ENCODE results near the gene C14orf180. TPM values are rescaled to one million over a fixed set of nuclear protein-coding genes. Genes with fewer than 3 reads are reported as not detected.

Gene C14orf180
- total and polyA plus RNA-seq, 4 donors = 0.12 to 0.48 (median 0.30) TPM

- peaks cover 0 to 3% (median 0%) of the 10 kb centered on the region in 4 donors for H3K9me3 ChIP-seq (ENCODE audit: control insufficient read depth in 4 of 4, insufficient read depth in 3 of 4, low read length in 3 of 4)
- H3K4me1 ChIP-seq (ENCODE audit: control insufficient read depth in 5 of 5, insufficient read depth in 5 of 5, low read length in 5 of 5) = peaks cover 0 to 20% (median 0%) of the 10 kb centered on the region in 5 donors
- no peak overlapping the region for H3K27ac ChIP-seq (ENCODE audit: low read depth in 1 of 2, low read length in 1 of 2)
- DNase-seq = no peak
- no peak overlapping the region for H3K4me3 ChIP-seq
- H3K36me3 ChIP-seq (ENCODE audit: control insufficient read depth in 4 of 4, insufficient read depth in 4 of 4, low read length in 4 of 4) = no peaks in the 10 kb centered on the region
- 35 to 45% methylated on average over 15 of the region's 15 CpGs for WGBS, 2 donors
- peaks cover 0 to 13% (median 3%) of the 10 kb centered on the region in 3 donors for H3K27me3 ChIP-seq (ENCODE audit: control insufficient read depth in 3 of 3, insufficient read depth in 3 of 3, low read length in 2 of 3)
- no peak overlapping the region for H3K9ac ChIP-seq (ENCODE audit: insufficient read depth in 1 of 2, low read length in 2 of 2)
- ATAC-seq (ENCODE audit: insufficient read depth, low FRiP score) = no peak
- TF ChIP-seq CTCF (IDR thresholded peaks at IDR 0.05; ENCODE audit: control extremely low read depth, extremely low read depth) = no peak
Measured at GRCh38 chr14:104548802-104549535, 30.6 kb upstream of the C14orf180 start.

- Histone ChIP-seq H3K9ac (ENCODE audit: insufficient read depth in 1 of 2, low read length in 2 of 2) (no peak overlapping the region), H3K4me3 (no peak overlapping the region), H3K27me3 (ENCODE audit: control insufficient read depth in 3 of 3, insufficient read depth in 3 of 3, low read length in 2 of 3) (peaks cover 0 to 8% (median 2%) of the 10 kb centered on the region in 3 donors), H3K9me3 (ENCODE audit: control insufficient read depth in 4 of 4, insufficient read depth in 3 of 4, low read length in 3 of 4) (peaks cover 0 to 3% (median 0%) of the 10 kb centered on the region in 4 donors), H3K36me3 (ENCODE audit: control insufficient read depth in 4 of 4, insufficient read depth in 4 of 4, low read length in 4 of 4) (no peaks in the 10 kb centered on the region), H3K4me1 (ENCODE audit: control insufficient read depth in 5 of 5, insufficient read depth in 5 of 5, low read length in 5 of 5) (peaks cover 0 to 27% (median 0%) of the 10 kb centered on the region in 5 donors), H3K27ac (ENCODE audit: low read depth in 1 of 2, low read length in 1 of 2) (no peak overlapping the region)
- no peak for TF ChIP-seq CTCF (IDR thresholded peaks at IDR 0.05; ENCODE audit: control extremely low read depth, extremely low read depth)
- DNase-seq (no peak), ATAC-seq (ENCODE audit: insufficient read depth, low FRiP score) (no peak)
- 82 to 90% methylated on average over 8 of the region's 8 CpGs for WGBS, 2 donors
Measured at GRCh38 chr14:104549536-104550339, 29.8 kb upstream of the C14orf180 start.

GRCh38 chr14:104550340-104550860 lies 29.2 kb upstream of the C14orf180 start:
- 81 to 86% methylated on average over 13 of the region's 13 CpGs for WGBS, 2 donors
- no peak for DNase-seq

More at GRCh38 chr14:104550340-104550860, 29.2 kb upstream of the C14orf180 start:
- H3K36me3 ChIP-seq (ENCODE audit: control insufficient read depth in 4 of 4, insufficient read depth in 4 of 4, low read length in 4 of 4) = no peaks in the 10 kb centered on the region
- no peak for TF ChIP-seq CTCF (IDR thresholded peaks at IDR 0.05; ENCODE audit: control extremely low read depth, extremely low read depth)
- H3K4me3 ChIP-seq = no peak overlapping the region
- H3K9ac ChIP-seq (ENCODE audit: insufficient read depth in 1 of 2, low read length in 2 of 2) = no peak overlapping the region
- H3K27ac ChIP-seq (ENCODE audit: low read depth in 1 of 2, low read length in 1 of 2) = no peak overlapping the region
- peaks cover 0 to 1% (median 0%) of the 10 kb centered on the region in 3 donors for H3K27me3 ChIP-seq (ENCODE audit: control insufficient read depth in 3 of 3, insufficient read depth in 3 of 3, low read length in 2 of 3)
- ATAC-seq (ENCODE audit: insufficient read depth, low FRiP score) = no peak
- peaks cover 0 to 31% (median 5%) of the 10 kb centered on the region in 5 donors for H3K4me1 ChIP-seq (ENCODE audit: control insufficient read depth in 5 of 5, insufficient read depth in 5 of 5, low read length in 5 of 5)
- H3K9me3 ChIP-seq (ENCODE audit: control insufficient read depth in 4 of 4, insufficient read depth in 3 of 4, low read length in 3 of 4) = peaks cover 0 to 3% (median 0%) of the 10 kb centered on the region in 4 donors

Data from lung (tissue), 12 donors.